ENCODE measurements around the gene CNTN4.

The CNTN4 gene

GRCh38 chr3:2274526-2274925 is 175.9 kb downstream of the CNTN4 start:
- no peak for DNase-seq

- no peak for DNase-seq
Measured at GRCh38 chr3:2283818-2284217, 185.2 kb downstream of the CNTN4 start.

- DNase-seq = no peak
Measured at GRCh38 chr3:2300938-2301337, 202.3 kb downstream of the CNTN4 start.

- DNase-seq = no peak
Measured at GRCh38 chr3:2301361-2301760, 202.7 kb downstream of the CNTN4 start.

- no peak for DNase-seq
Measured at GRCh38 chr3:2303566-2303965, 204.9 kb downstream of the CNTN4 start.

- no peak for DNase-seq
Measured at GRCh38 chr3:2311022-2311421, 212.4 kb downstream of the CNTN4 start.

- no peak for DNase-seq
Measured at GRCh38 chr3:2317521-2317920, 218.9 kb downstream of the CNTN4 start.

- no peak for DNase-seq
Measured at GRCh38 chr3:2334921-2335320, 236.3 kb downstream of the CNTN4 start.

GRCh38 chr3:2343031-2343682 is 244.5 kb downstream of the CNTN4 start:
- no peak for DNase-seq

GRCh38 chr3:2352134-2352762 is 253.6 kb downstream of the CNTN4 start:
- DNase-seq = no peak

GRCh38 chr3:2354702-2355101 is 256.0 kb downstream of the CNTN4 start:
- DNase-seq = no peak

GRCh38 chr3:2356298-2356950 is 257.8 kb downstream of the CNTN4 start:
- DNase-seq = no peak

- no peak for DNase-seq
Measured at GRCh38 chr3:2360815-2361214, 262.1 kb downstream of the CNTN4 start.

- DNase-seq = no peak
Measured at GRCh38 chr3:2362122-2362521, 263.5 kb downstream of the CNTN4 start.

GRCh38 chr3:2363854-2364253 is 265.2 kb downstream of the CNTN4 start:
- DNase-seq = no peak

- no peak for DNase-seq
Measured at GRCh38 chr3:2370317-2370716, 271.7 kb downstream of the CNTN4 start.

- no peak for DNase-seq
Measured at GRCh38 chr3:2372306-2372705, 273.6 kb downstream of the CNTN4 start.

- DNase-seq = no peak
Measured at GRCh38 chr3:2375376-2375775, 276.7 kb downstream of the CNTN4 start.

GRCh38 chr3:2377281-2377680 is 278.6 kb downstream of the CNTN4 start:
- DNase-seq = no peak

- DNase-seq = no peak
Measured at GRCh38 chr3:2390926-2391532, 292.4 kb downstream of the CNTN4 start.

GRCh38 chr3:2391896-2392295 is 293.2 kb downstream of the CNTN4 start:
- DNase-seq = no peak

GRCh38 chr3:2392981-2393380 is 294.3 kb downstream of the CNTN4 start:
- no peak for DNase-seq

- DNase-seq = no peak
Measured at GRCh38 chr3:2415083-2415482, 316.4 kb downstream of the CNTN4 start.

- no peak for DNase-seq
Measured at GRCh38 chr3:2420919-2421318, 322.3 kb downstream of the CNTN4 start.

Measured in stimulated activated CD4-positive, alpha-beta T cell treated with anti-CD3 and anti-CD28 coated beads, Interleukin-1b, Interleukin-23, amount 100 ng/mL, for 48 hours (primary cell).